ENCODE results near the gene AMY1A.
"Not testable (repeated sequence)": the region's sequence is repeated elsewhere in the genome, so short reads cannot be mapped to it uniquely, and the experiment has no call there.

The AMY1A gene

DNA sequence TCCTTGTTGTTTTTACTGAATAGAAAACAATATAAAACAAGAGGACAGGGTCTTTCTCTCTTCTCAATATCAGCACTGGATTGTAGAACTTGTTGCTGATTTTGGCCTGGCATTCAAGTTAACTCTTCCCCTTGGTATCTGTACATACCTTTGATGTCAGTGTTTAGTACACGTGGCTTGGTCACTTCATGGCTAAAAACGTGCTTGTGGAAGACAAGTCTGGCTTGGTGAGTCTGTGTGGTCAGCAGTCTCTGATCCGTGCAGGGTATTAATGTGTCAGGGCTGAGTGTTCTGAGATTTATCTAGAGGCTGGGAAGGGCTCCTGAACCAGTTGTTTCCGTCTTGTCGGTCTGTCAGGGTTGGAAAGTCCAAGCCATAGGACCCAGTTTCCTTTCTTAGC, at the start of gene AMY1A:
TSS of gene AMY1A (plus strand) at position 301 of the 400 bp plus-strand sequence. CDS start 571 bp downstream, outside the sequence.
- DNase-seq (ENCODE audit: low read depth in 4 of 4, low spot score in 1 of 4): not testable (repeated sequence)

DNA sequence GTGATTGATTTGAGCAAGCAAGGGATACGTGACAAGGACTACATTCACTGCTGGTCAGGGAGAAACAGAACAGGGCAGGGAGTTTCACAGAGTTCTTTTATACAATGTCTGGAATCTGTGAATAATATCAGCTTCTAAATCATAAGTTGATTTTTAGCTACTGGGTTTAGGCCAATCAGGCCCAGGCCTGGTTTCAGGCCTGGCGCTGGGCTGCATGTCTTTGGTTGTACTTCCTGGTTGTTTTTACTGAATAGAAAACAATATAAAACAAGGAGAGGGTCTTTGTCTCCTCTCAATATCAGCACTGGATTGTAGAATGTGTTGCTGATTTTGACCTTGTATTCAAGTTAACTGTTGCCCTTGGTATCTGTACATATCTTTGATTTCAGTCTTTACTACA, 39.2 kb upstream of the AMY1A start:
- no peak for DNase-seq (ENCODE audit: low read depth in 4 of 4, low spot score in 1 of 4)

DNA sequence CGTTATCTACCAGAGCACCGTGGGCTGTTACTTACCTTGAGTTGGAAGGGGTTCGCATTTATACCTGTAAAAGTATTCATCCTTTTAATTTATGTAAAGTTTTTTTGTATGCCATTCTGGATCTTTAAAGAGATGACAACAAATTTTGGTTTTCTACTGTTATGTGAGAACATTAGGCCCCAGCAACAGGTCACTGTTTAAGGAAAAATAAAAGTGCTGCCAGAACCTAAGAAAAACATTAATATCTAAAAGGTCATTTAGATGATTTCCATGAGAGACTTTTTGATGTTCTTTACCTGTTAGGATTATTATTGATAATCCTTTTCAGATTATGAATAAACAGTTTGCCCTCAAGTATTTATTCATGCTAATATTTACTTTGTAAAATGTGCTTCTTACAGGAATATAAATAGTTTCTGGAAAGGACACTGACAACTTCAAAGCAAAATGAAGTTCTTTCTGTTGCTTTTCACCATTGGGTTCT, 38.5 kb upstream of the AMY1A start, which contains the start of gene AMY2A:
TSS of gene AMY2A (plus strand) at position 434 of the 484 bp plus-strand sequence. CDS start at position 448, 14 bp downstream.
- not testable (repeated sequence) for DNase-seq (ENCODE audit: low read depth in 4 of 4, low spot score in 1 of 4)

DNA sequence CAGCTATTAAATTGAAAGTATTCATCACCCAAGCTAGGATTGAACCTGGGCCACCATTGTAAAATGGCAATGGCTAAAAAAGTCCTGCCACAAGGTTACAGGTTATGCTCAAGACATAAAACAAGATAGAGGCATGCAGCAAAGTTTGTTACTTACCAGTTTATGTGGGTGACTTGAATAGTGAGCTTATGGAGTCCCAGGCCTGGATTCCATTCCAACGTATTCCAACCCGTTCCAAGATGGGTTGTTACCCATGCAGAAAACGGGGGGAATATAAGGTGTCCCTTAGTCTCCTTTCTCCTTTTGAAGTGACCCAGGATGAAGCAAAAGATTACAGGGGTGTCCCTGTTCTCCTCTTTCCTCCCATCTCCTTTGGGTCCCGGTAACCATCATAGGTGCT, 28.1 kb upstream of the AMY1A start:
- not testable (repeated sequence) for DNase-seq (ENCODE audit: low read depth in 4 of 4, low spot score in 1 of 4)

DNA sequence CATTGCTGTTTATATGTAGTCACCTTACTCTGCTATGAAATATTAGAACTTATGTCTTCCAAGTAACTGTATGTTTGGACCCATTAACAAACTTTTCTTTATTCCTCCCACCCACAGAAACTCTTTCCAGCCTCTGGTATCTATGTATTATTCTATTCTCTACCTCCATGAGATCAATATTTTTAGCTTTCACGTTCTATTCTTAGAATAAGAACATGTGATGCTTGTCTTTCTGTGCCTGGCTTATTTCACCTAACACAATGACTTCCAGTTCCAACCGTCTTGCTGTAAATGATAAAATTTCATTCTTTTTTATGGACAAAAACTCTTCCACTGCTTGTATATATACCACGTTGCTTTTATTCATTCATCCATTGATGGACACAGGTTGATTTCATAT, 14.4 kb upstream of the AMY1A start:
- DNase-seq (ENCODE audit: low read depth in 4 of 4, low spot score in 1 of 4): not testable (repeated sequence)

DNA sequence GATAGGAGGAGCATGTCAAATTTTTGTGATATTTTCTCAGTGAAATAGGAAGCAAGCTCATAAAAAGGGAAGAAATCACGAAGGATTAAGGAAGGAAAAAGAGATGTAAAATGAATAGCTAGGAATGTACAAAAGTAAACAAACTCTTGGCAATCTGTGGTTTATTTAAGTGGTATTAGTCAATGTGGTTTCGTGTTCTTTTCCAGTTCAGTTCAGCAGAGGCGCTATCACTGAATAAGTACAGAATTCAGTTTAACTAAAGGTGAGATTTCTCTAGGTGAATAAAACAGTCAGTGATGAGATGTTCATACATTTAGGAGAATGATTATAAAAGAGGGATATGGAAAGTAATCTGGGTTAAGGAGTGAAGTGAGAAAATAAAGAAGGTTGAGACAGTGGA, 11.7 kb upstream of the AMY1A start:
- not testable (repeated sequence) for DNase-seq (ENCODE audit: low read depth in 4 of 4, low spot score in 1 of 4)

DNA sequence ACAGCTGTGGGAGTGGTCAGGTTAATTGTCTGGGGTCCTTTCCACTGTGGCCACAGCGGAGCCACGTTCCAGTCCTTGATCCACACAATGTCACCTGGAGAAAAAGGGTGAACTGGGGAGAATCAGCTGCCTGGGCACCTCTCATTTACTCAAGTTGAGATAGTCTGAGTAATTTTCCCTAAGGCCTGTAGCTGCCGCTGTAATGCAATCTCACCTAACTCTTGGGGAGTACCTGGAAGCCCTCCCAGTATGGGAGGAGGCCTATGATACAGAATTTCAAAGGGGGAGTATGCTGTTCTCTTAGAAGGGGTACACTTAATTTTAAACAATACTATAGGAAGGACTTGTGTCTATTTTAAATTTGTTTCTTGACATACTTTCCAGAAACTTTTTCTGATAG, 5.3 kb upstream of the AMY1A start:
- not testable (repeated sequence) for DNase-seq (ENCODE audit: low read depth in 4 of 4, low spot score in 1 of 4)

DNA sequence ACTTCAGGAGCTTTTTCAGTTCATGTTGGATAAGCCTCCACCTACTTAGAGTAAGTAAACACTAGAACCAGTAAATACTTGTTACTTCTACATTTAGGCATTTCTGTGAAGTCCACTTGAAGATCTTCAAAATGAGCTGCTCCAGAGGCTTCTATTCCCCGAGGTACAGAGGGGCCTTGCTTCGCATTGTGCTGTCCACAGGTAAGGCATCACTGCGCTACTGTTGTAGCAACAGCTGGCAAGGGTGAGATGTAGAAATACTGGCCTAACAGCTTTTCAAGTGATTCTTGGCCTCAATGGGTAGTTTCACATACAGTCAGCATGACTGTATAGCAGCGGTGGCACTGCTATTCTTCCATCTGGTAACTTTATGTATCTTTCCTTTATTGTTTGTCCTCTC, 4.7 kb upstream of the AMY1A start:
- not testable (repeated sequence) for DNase-seq (ENCODE audit: low read depth in 4 of 4, low spot score in 1 of 4)

DNA sequence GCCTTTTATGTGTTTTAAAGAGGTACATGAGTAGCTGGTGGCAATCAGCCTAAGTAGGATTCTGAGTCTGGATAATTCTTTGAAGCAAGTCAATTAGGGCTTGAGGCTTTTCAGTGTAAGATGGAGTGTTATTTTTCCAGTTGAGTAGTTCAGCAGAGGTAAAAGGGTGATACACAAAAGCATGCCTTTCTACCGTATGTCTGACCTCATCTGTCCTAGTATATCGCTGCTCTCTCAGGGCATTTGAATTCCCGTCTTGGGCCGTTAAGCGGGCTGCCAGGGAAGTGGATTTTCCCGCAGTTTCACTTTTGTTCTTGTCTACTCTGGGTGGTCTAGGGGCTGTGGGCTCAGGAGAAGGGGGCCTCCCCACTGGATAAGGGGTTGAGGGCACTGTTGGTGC, 1.4 kb upstream of the AMY1A start:
- DNase-seq (ENCODE audit: low read depth in 4 of 4, low spot score in 1 of 4): not testable (repeated sequence)

DNA sequence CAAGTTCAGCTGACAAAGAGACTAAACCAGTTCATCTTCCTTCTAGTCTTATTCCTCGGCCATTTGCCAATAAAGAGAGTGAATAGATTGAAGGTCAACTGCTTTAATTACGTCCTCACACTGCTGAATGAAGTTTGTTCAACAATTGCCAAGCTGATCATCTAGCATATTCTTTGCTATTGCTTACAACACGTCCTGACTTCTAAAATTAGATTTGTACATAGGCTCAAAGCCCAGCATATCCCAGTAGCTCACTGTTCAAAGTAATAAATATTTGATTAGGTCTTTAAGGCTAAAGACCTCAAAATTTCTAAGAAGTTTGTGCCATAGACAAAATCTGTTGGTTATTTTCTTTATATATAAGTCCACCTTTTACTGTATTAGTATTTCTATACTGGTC, 20.8 kb downstream of the AMY1A start:
- DNase-seq (ENCODE audit: low read depth in 4 of 4, low spot score in 1 of 4): not testable (repeated sequence)

DNA sequence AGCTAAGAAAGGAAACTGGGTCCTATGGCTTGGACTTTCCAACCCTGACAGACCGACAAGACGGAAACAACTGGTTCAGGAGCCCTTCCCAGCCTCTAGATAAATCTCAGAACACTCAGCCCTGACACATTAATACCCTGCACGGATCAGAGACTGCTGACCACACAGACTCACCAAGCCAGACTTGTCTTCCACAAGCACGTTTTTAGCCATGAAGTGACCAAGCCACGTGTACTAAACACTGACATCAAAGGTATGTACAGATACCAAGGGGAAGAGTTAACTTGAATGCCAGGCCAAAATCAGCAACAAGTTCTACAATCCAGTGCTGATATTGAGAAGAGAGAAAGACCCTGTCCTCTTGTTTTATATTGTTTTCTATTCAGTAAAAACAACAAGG, 40.5 kb downstream of the AMY1A start, which contains the start of gene AMY1B:
TSS of gene AMY1B (minus strand) at position 101 of the 400 bp plus-strand sequence. CDS start 571 bp downstream, outside the sequence.
- not testable (repeated sequence) for DNase-seq (ENCODE audit: low read depth in 4 of 4, low spot score in 1 of 4)

DNA sequence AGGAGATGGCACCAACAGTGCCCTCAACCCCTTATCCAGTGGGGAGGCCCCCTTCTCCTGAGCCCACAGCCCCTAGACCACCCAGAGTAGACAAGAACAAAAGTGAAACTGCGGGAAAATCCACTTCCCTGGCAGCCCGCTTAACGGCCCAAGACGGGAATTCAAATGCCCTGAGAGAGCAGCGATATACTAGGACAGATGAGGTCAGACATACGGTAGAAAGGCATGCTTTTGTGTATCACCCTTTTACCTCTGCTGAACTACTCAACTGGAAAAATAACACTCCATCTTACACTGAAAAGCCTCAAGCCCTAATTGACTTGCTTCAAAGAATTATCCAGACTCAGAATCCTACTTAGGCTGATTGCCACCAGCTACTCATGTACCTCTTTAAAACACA, 41.9 kb downstream of the AMY1A start:
- DNase-seq (ENCODE audit: low read depth in 4 of 4, low spot score in 1 of 4): not testable (repeated sequence)

DNA sequence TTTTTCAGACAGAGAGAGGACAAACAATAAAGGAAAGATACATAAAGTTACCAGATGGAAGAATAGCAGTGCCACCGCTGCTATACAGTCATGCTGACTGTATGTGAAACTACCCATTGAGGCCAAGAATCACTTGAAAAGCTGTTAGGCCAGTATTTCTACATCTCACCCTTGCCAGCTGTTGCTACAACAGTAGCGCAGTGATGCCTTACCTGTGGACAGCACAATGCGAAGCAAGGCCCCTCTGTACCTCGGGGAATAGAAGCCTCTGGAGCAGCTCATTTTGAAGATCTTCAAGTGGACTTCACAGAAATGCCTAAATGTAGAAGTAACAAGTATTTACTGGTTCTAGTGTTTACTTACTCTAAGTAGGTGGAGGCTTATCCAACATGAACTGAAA, 45.1 kb downstream of the AMY1A start:
- not testable (repeated sequence) for DNase-seq (ENCODE audit: low read depth in 4 of 4, low spot score in 1 of 4)

DNA sequence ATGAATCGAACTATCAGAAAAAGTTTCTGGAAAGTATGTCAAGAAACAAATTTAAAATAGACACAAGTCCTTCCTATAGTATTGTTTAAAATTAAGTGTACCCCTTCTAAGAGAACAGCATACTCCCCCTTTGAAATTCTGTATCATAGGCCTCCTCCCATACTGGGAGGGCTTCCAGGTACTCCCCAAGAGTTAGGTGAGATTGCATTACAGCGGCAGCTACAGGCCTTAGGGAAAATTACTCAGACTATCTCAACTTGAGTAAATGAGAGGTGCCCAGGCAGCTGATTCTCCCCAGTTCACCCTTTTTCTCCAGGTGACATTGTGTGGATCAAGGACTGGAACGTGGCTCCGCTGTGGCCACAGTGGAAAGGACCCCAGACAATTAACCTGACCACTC, 45.7 kb downstream of the AMY1A start:
- DNase-seq (ENCODE audit: low read depth in 4 of 4, low spot score in 1 of 4): not testable (repeated sequence)

DNA sequence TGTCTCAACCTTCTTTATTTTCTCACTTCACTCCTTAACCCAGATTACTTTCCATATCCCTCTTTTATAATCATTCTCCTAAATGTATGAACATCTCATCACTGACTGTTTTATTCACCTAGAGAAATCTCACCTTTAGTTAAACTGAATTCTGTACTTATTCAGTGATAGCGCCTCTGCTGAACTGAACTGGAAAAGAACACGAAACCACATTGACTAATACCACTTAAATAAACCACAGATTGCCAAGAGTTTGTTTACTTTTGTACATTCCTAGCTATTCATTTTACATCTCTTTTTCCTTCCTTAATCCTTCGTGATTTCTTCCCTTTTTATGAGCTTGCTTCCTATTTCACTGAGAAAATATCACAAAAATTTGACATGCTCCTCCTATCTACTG, 52.1 kb downstream of the AMY1A start:
- DNase-seq (ENCODE audit: low read depth in 4 of 4, low spot score in 1 of 4): not testable (repeated sequence)

DNA sequence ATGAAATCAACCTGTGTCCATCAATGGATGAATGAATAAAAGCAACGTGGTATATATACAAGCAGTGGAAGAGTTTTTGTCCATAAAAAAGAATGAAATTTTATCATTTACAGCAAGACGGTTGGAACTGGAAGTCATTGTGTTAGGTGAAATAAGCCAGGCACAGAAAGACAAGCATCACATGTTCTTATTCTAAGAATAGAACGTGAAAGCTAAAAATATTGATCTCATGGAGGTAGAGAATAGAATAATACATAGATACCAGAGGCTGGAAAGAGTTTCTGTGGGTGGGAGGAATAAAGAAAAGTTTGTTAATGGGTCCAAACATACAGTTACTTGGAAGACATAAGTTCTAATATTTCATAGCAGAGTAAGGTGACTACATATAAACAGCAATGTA, 54.8 kb downstream of the AMY1A start:
- DNase-seq (ENCODE audit: low read depth in 4 of 4, low spot score in 1 of 4): not testable (repeated sequence)
